Measurements from ENCODE around the gene CYP4F11. TPM values are rescaled to one million over a fixed set of nuclear protein-coding genes. Genes with fewer than 3 reads are reported as not detected.
A peak's percentile ranks its signal among the peaks of the same experiment; 100 is the strongest.
"Not testable (repeated sequence)": the region's sequence is repeated elsewhere in the genome, so short reads cannot be mapped to it uniquely, and the experiment has no call there.

CYP4F11 gene
- total RNA-seq, 1 experiment from 2014 or later = 10.5 TPM

GRCh38 chr19:15976836-15977689 is 42.7 kb upstream of the CYP4F11 start:
- DNase-seq (ENCODE audit: unreplicated experiment) = no peak
- Mint-ChIP-seq H3K27me3 (ENCODE audit: insufficient read depth, unreplicated experiment) (peaks cover 32% of the 10 kb centered on the region), H3K27ac (ENCODE audit: low read depth, unreplicated experiment) (no peak overlapping the region), H3K4me1 (ENCODE audit: insufficient read depth, unreplicated experiment) (no peaks in the 10 kb centered on the region), H3K36me3 (ENCODE audit: insufficient read depth, unreplicated experiment) (no peaks in the 10 kb centered on the region), H3K9me3 (ENCODE audit: unreplicated experiment) (no peaks in the 10 kb centered on the region), H3K4me3 (ENCODE audit: unreplicated experiment) (no peak overlapping the region)
- ChIA-PET POLR2A (no interaction called here), CTCF (no interaction called here)
- intact Hi-C loops (cut with micrococcal nuclease) = no loop called here
- TF ChIP-seq, protein P1, sequence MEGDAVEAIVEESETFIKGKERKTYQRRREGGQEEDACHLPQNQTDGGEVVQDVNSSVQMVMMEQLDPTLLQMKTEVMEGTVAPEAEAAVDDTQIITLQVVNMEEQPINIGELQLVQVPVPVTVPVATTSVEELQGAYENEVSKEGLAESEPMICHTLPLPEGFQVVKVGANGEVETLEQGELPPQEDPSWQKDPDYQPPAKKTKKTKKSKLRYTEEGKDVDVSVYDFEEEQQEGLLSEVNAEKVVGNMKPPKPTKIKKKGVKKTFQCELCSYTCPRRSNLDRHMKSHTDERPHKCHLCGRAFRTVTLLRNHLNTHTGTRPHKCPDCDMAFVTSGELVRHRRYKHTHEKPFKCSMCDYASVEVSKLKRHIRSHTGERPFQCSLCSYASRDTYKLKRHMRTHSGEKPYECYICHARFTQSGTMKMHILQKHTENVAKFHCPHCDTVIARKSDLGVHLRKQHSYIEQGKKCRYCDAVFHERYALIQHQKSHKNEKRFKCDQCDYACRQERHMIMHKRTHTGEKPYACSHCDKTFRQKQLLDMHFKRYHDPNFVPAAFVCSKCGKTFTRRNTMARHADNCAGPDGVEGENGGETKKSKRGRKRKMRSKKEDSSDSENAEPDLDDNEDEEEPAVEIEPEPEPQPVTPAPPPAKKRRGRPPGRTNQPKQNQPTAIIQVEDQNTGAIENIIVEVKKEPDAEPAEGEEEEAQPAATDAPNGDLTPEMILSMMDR (IDR thresholded peaks at IDR 0.05; ENCODE audit: unreplicated experiment) = no peak
- no TSS peak for BruUV-seq (replicated peaks)

- Mint-ChIP-seq H3K4me3 (ENCODE audit: unreplicated experiment) (no peak overlapping the region), H3K27ac (ENCODE audit: low read depth, unreplicated experiment) (no peak overlapping the region), H3K4me1 (ENCODE audit: insufficient read depth, unreplicated experiment) (no peaks in the 10 kb centered on the region), H3K36me3 (ENCODE audit: insufficient read depth, unreplicated experiment) (no peaks in the 10 kb centered on the region), H3K27me3 (ENCODE audit: insufficient read depth, unreplicated experiment) (peaks cover 32% of the 10 kb centered on the region), H3K9me3 (ENCODE audit: unreplicated experiment) (no peaks in the 10 kb centered on the region)
- TF ChIP-seq, protein P1 (IDR thresholded peaks at IDR 0.05; ENCODE audit: unreplicated experiment) = no peak
- BruUV-seq (replicated peaks) = no TSS peak
- POLR2A ChIA-PET = no interaction called here
- no peak for DNase-seq (ENCODE audit: unreplicated experiment)
- intact Hi-C loops (cut with micrococcal nuclease) = no loop called here
- CTCF ChIA-PET = no interaction called here
These were observed 40.5 kb upstream of the CYP4F11 start for GRCh38 chr19:15974856-15975255.

DNA sequence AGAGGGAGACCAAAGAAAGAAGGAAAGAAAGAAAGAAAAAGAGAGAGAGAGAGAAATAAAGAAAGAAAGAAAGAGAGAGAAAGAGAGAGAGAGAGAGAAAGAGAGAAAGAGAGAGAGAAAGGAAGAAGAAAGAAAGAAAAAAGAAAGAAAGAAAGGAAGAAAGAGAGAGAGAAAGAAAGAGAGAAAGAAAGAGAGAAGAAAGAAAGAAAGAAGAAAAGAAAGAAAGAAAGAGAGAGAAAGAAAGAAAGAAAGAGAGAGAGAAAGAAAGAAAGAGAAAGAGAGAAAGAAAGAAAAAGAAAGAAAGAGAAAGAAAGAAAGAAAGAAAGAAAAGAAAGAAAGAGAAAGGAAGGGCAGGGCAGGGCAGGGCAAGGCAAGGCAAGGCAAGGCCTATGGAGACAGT is 37.7 kb upstream of the CYP4F11 start:
- CTCF ChIA-PET = interaction anchor here (0.5 to 0.8 kb wide), 3 partner anchors 146 to 1250 kb away, joined by 3 to 5 read pairs (median 4); no protein-coding TSS in a partner anchor
- H3K36me3 Mint-ChIP-seq (ENCODE audit: insufficient read depth, unreplicated experiment); POLR2A ChIA-PET; H3K4me3 Mint-ChIP-seq (ENCODE audit: unreplicated experiment); H3K4me1 Mint-ChIP-seq (ENCODE audit: insufficient read depth, unreplicated experiment); intact Hi-C loops (cut with micrococcal nuclease); H3K9me3 Mint-ChIP-seq (ENCODE audit: unreplicated experiment); BruUV-seq (replicated peaks); H3K27ac Mint-ChIP-seq (ENCODE audit: low read depth, unreplicated experiment); DNase-seq (ENCODE audit: unreplicated experiment): not testable (repeated sequence)
- peaks cover 22% of the 10 kb centered on the region for H3K27me3 Mint-ChIP-seq (ENCODE audit: insufficient read depth, unreplicated experiment)

- Mint-ChIP-seq H3K36me3 (ENCODE audit: insufficient read depth, unreplicated experiment) (no peaks in the 10 kb centered on the region), H3K4me1 (ENCODE audit: insufficient read depth, unreplicated experiment) (no peaks in the 10 kb centered on the region), H3K27me3 (ENCODE audit: insufficient read depth, unreplicated experiment) (peaks cover 20% of the 10 kb centered on the region), H3K9me3 (ENCODE audit: unreplicated experiment) (no peaks in the 10 kb centered on the region), H3K27ac (ENCODE audit: low read depth, unreplicated experiment) (no peak overlapping the region), H3K4me3 (ENCODE audit: unreplicated experiment) (no peak overlapping the region)
- intact Hi-C loops (cut with micrococcal nuclease) = no loop called here
- TF ChIP-seq, protein P1 (IDR thresholded peaks at IDR 0.05; ENCODE audit: unreplicated experiment) = no peak
- ChIA-PET POLR2A (no interaction called here), CTCF (interaction anchor here (0.5 to 0.8 kb wide), 3 partner anchors 145 to 1249 kb away, joined by 3 to 5 read pairs (median 4); no protein-coding TSS in a partner anchor)
- no TSS peak for BruUV-seq (replicated peaks)
- peak; percentile 11 for DNase-seq (ENCODE audit: unreplicated experiment)
These were observed 37.0 kb upstream of the CYP4F11 start for GRCh38 chr19:15971224-15971780.
